ENCODE measurements around the gene MVP.
"Not testable (repeated sequence)": the region's sequence is repeated elsewhere in the genome, so short reads cannot be mapped to it uniquely, and the experiment has no call there.

The MVP gene

GRCh38 chr16:29820271-29820701, at the start of gene MVP:
Gene MVP, plus strand, starts transcription at chr16:29820462. Its CDS starts 10,088 bp downstream, at chr16:29830550.
- H3K4me3 ChIP-seq (ENCODE audit: low read depth, low read length) = peak within 1 kb of the TSS; percentile 98

DNA sequence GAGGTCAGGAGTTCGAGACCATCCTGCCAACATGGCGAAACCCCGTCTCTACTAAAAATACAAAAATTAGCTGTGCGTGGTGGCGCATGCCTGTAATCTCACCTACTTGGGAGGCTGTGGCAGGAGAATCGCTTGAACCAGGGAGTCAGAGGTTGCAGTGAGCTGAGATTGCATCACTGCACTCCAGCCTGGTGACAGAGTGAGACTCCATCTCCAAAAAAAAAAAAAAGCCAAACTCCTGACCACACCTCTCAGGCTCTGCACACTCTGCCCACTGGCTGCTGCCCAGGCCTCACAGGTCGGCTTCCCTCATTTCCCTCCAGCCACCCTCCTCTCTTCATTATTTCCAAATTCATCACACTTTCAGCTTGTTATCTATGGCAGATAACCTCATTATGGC, 47.9 kb upstream of the MVP start:
- not testable (repeated sequence) for H3K4me3 ChIP-seq (ENCODE audit: low read depth, low read length)

More at GRCh38 chr16:29820271-29820701, at the start of gene MVP:
- TF ChIP-seq CTCF (IDR thresholded peaks at IDR 0.05; ENCODE audit: low read depth, low read length) = no peak

- no peak for TF ChIP-seq CTCF (IDR thresholded peaks at IDR 0.05; ENCODE audit: low read depth, low read length)
- no peak overlapping the region for H3K4me3 ChIP-seq (ENCODE audit: low read depth, low read length)
Observed at GRCh38 chr16:29774730-29775129, 45.5 kb upstream of the MVP start.

GRCh38 chr16:29775742-29776408, 44.4 kb upstream of the MVP start:
- no peak overlapping the region for H3K4me3 ChIP-seq (ENCODE audit: low read depth, low read length)
- TF ChIP-seq CTCF (IDR thresholded peaks at IDR 0.05; ENCODE audit: low read depth, low read length) = no peak

DNA sequence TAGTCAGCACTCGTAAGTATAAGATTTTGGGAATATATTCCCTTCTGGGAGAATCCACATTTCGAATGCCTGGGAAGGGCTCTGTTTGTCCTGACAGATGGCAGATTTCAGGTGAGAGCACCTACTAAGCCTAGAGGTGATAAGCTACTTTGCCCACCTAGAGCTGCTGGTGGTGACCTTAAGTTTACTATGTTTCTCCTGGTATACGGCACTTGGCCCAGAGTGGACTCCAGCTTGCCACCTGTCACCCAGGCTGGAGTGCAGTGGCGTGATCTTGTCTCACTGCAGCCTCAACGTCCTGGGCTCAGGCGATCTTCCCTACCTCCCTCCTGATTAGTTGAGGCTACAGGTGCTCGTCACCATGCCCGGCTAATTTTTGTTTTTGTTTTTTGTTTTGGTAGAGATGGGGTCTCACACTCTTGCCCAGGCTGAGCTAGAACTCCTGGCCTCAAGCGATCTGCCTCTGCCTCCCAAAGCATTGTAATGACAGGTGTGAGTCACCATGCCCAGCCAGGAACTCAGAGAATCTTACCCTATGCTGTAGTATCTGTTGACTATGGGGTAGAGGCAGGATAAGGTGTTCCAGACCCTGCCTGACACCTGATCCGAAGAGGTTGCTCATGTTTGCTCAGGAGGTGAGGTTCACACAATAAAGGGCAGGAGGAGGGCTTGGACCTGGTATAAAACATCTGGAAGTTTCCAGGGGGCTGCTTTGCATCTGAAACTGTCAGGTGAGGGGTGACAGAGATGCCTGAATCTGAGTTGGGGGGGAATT, 42.5 kb upstream of the MVP start, which contains the start of gene ZG16:
Gene ZG16 (plus strand): TSS at position 681 of the 775 bp plus-strand sequence. CDS start 1,011 bp downstream, outside the sequence.
- H3K4me3 ChIP-seq (ENCODE audit: low read depth, low read length) = no peak within 1 kb of the TSS
- TF ChIP-seq CTCF (IDR thresholded peaks at IDR 0.05; ENCODE audit: low read depth, low read length) = no peak

DNA sequence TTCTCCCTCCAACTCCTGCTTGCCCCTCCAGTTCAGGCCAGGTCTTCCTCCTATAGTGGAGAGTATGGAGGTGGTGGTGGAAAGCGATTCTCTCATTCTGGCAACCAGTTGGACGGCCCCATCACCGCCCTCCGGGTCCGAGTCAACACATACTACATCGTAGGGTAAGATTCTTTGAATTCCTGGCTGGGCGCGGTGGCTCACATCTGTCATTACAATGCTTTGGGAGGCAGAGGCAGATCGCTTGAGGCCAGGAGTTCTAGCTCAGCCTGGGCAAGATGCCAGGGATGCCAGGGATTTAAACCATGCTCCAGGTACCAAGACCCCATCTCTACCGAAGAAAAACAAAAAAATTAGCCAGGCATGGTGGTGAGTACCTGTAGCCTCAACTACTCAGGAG, 40.8 kb upstream of the MVP start:
- TF ChIP-seq CTCF (IDR thresholded peaks at IDR 0.05; ENCODE audit: low read depth, low read length) = no peak
- no peak overlapping the region for H3K4me3 ChIP-seq (ENCODE audit: low read depth, low read length)

GRCh38 chr16:29783094-29783953, 36.9 kb upstream of the MVP start:
- not testable (repeated sequence) for H3K4me3 ChIP-seq (ENCODE audit: low read depth, low read length)

- no peak for TF ChIP-seq CTCF (IDR thresholded peaks at IDR 0.05; ENCODE audit: low read depth, low read length)
- no peak overlapping the region for H3K4me3 ChIP-seq (ENCODE audit: low read depth, low read length)
Observed at GRCh38 chr16:29784157-29784556, 36.1 kb upstream of the MVP start.
